A549 treated with dexamethasone at 1 μM for 4 hours (cell line): ENCODE data around the gene RAB42. TPM values are rescaled to one million over a fixed set of nuclear protein-coding genes. Genes with fewer than 3 reads are reported as not detected.

Experiments used
- total RNA-seq: library from RNA; stranded (reverse); fragments of 200-300 nt; extraction: Qiagen RNA extraction; gene quantifications from 5 replicates; pipeline ENCODE4 v1.2.3, GENCODE V29; 2022

Gene RAB42
- 2.5 to 4.0 TPM (median 3.1 TPM) in 5 replicates for total RNA-seq

GRCh38 chr1:28591708-28592320, at the start of gene RAB42:
TSS of gene RAB42 (plus strand) at chr1:28592265. CDS start at chr1:28592512, 247 bp downstream.

GRCh38 chr1:28552758-28553663, 39.1 kb upstream of the RAB42 start, which contains the start of gene TRNAU1AP:
TSS of gene TRNAU1AP (plus strand) at chr1:28553085. CDS start at chr1:28553111, 26 bp downstream.

GRCh38 chr1:28642847-28643635, 51.0 kb downstream of the RAB42 start, which contains the start of gene TAF12:
TSS of gene TAF12 (minus strand) at chr1:28643067. CDS start at chr1:28622081, 20,986 bp downstream.

Other genes starting within 250 kb of the RAB42 start
- 25.0 to 31.9 TPM (median 29.5 TPM) in 5 replicates for gene PHACTR4, start 222.5 kb upstream of the RAB42 start, total RNA-seq
- 65.9 to 83.3 TPM (median 77.5 TPM) in 5 replicates for gene RCC1, start 86.2 kb upstream of the RAB42 start, total RNA-seq
- 21.1 to 25.4 TPM (median 22.8 TPM) in 5 replicates for gene TRNAU1AP, start 39.2 kb upstream of the RAB42 start, total RNA-seq
- gene TAF12, start 50.8 kb downstream of the RAB42 start, total RNA-seq, result 12.5 to 13.5 TPM (median 13.0 TPM) in 5 replicates
- gene RNU11, start 56.3 kb downstream of the RAB42 start, total RNA-seq, result not detected in 5 replicates
- gene GMEB1, start 76.5 kb downstream of the RAB42 start, total RNA-seq, result 4.7 to 7.3 TPM (median 6.9 TPM) in 5 replicates
- 53.1 to 62.2 TPM (median 54.6 TPM) in 5 replicates for gene YTHDF2, start 144.7 kb downstream of the RAB42 start, total RNA-seq
- 0.01 to 0.02 TPM (median 0.02 TPM) in 4 of 5 replicates, not detected in the other for gene OPRD1, start 219.9 kb downstream of the RAB42 start, total RNA-seq